Spleen (tissue), 11 donors: ENCODE data around the gene ZNF525. TPM values are rescaled to one million over a fixed set of nuclear protein-coding genes. Genes with fewer than 3 reads are reported as not detected.
"Not testable (repeated sequence)": the region's sequence is repeated elsewhere in the genome, so short reads cannot be mapped to it uniquely, and the experiment has no call there.

Experiments
- DNase-seq: peaks from one replicate; pipeline ENCODE4 v3.0.0-alpha.2; 2020
- H3K27ac ChIP-seq, 8 donors: fragments of 200-600 bp; sonication (generic) in 7 of 8; 1 replicate in 4 of 8; 2 replicates in 4 of 8; pipeline versions ENCODE4 v1.5.0 to v1.8.0; 2016 to 2021; ENCODE audit warnings: inconsistent platforms in 4 of 8, mild to moderate bottlenecking in 4 of 8, moderate library complexity in 1 of 8
- H3K27me3 ChIP-seq, 7 donors: fragments of 200-600 bp; sonication (generic) in 6 of 7; replicated peaks in 1 of 7; 1 replicate in 4 of 7; 2 replicates in 3 of 7; pipeline versions ENCODE4 v1.5.0 to v1.8.0; 2016 to 2021; ENCODE audit warnings: inconsistent platforms in 3 of 7, mild to moderate bottlenecking in 1 of 7
- H3K36me3 ChIP-seq, 6 donors: fragments of 200-600 bp; sonication (generic) in 5 of 6; 1 replicate in 4 of 6; 2 replicates in 2 of 6; pipeline versions ENCODE4 v1.5.0 to v1.8.0; 2016 to 2021; ENCODE audit warnings: inconsistent platforms in 2 of 6
- H3K4me1 ChIP-seq, 6 donors: fragments of 200-600 bp; sonication (generic) in 5 of 6; 1 replicate in 3 of 6; 2 replicates in 3 of 6; pipeline versions ENCODE4 v1.5.0 to v1.8.0; 2016 to 2021; ENCODE audit warnings: inconsistent platforms in 3 of 6
- H3K4me3 ChIP-seq, 8 donors: fragments of 200-600 bp; sonication (generic) in 7 of 8; 1 replicate in 4 of 8; 2 replicates in 4 of 8; pipeline versions ENCODE4 v1.5.0 to v1.8.0; 2016 to 2021; ENCODE audit warnings: inconsistent platforms in 4 of 8, mild to moderate bottlenecking in 4 of 8, moderate library complexity in 2 of 8
- H3K9me3 ChIP-seq, 8 donors: fragments of 200-600 bp; sonication (generic) in 7 of 8; 1 replicate in 4 of 8; 2 replicates in 4 of 8; pipeline versions ENCODE4 v1.5.0 to v1.8.0; 2016 to 2021; ENCODE audit warnings: inconsistent platforms in 4 of 8
- POLR2A ChIP-seq, 3 donors: fragments of 450-650 bp; IDR thresholded peaks; one replicate each; pipeline ENCODE4 v1.5.1; 2017; ENCODE audit warnings: antibody characterized with exemption in 3 of 3, mild to moderate bottlenecking in 1 of 3
- POLR2AphosphoS5 ChIP-seq, 3 donors: sonication (generic); formaldehyde crosslinking; IDR thresholded peaks; one replicate each; pipeline ENCODE4 v1.5.1; 2017; ENCODE audit warnings: antibody characterized with exemption in 3 of 3
- WGBS, 5 donors: extraction: QIAGEN DNeasy Blood & Tissue Kit in 3 of 5; methylation state at CpG; one replicate each; pipeline versions ENCODE4 v1.1.5 to v1.1.7; 2013 to 2018; 5-methylcytosine and 5-hydroxymethylcytosine counted together
- intact Hi-C: fragments of 100-400 bp; cut with DNase I; formaldehyde crosslinking; loops from one replicate; pipeline ENCODE4 v1.15.0; 2023; ENCODE audit warnings: low total_unique reads
- polyA plus RNA-seq, 3 donors: library from polyadenylated mRNA; stranded (reverse); fragments of 200-250 nt; gene quantifications; one replicate each; pipeline ENCODE4 v1.2.1, GENCODE V29; 2013
- total RNA-seq, 7 donors: library from RNA; depleted of rRNA in 3 of 7; stranded (reverse); fragments of >200 nt in 3 of 7; fragmentation: NEBNext Ultra II Directional in 4 of 7; extraction: Animal tissue kit (Norgen Biotek cat#: 25700) in 4 of 7; gene quantifications; one replicate each; pipeline versions ENCODE4 v1.1.0 to v1.2.1, GENCODE V29; 2016 to 2021
- TF ChIP-seq, protein P1 (sequence below), 11 experiments: fragments of 200-600 bp in 7 of 11; fragments of 450-650 bp in 4 of 11; sonication (generic) in 4 of 11; IDR thresholded peaks in 8 of 11; conservative IDR thresholded peaks in 3 of 11; 1 replicate in 7 of 11; 2 replicates in 4 of 11; pipeline versions ENCODE4 v1.4.0 to v1.8.0; 2016 to 2021; ENCODE audit warnings: antibody characterized with exemption in 11 of 11, inconsistent platforms in 4 of 11, mild to moderate bottlenecking in 1 of 11
- donor health status: healthy with polysubstance abuse.
- donor health status: DM: no; HTN: no; CAD: no; lungs with moderate emphysema.
- donor health status: DM: no; HTN: no; CAD: no.
- donor health status: Bipolar disorder and iron deficiency.
- donor health status: healthy.
- donor health status: DM: no; HTN: no; CAD: no.
- donor health status: DM: yes; HTN: yes; CAD: no.

The ZNF525 gene
- total and polyA plus RNA-seq, 10 donors, result 6.1 to 20.6 (median 10.1) TPM

- WGBS, 5 donors, result 12 to 31% (median 19%) methylated on average over 1 of the region's 1 CpG
- H3K27ac ChIP-seq, result no peak overlapping the region
- intact Hi-C loops, result no loop called here
These were observed 31.0 kb downstream of the ZNF525 start for GRCh38 chr19:53396525-53396868.

DNA sequence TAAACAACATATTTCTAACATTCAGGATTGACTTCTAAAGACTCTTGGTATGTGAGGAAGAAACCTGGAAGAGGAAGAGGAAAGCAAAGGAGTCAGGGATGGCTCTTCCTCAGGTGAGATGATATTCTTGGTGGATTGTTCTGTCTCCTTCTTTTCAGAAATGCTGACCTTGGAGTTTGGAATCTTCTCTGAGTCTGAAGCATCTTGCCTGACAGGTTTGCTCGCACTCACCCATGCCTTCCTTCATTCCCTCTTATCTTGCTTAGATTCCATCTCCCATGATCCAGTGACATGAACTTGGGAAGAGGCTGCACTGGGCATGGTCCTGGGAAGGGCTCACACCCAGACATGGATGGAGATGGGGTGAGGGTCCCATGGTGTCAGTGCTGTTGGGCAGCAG, 32.4 kb downstream of the ZNF525 start:
- 88 to 100% (median 100%) methylated on average over 1 of the region's 1 CpG for WGBS, 5 donors
- H3K4me1 ChIP-seq, result peaks cover 6 to 30% (median 24%) of the 10 kb centered on the region in 6 donors
- H3K27ac ChIP-seq, H3K4me3 ChIP-seq, H3K27me3 ChIP-seq, DNase-seq, intact Hi-C loops: not testable (repeated sequence)
- peaks cover 0 to 39% (median 22%) of the 10 kb centered on the region in 8 donors for H3K9me3 ChIP-seq
- H3K36me3 ChIP-seq, result peaks cover 4 to 54% (median 44%) of the 10 kb centered on the region in 6 donors

More at GRCh38 chr19:53396525-53396868, 31.0 kb downstream of the ZNF525 start:
- no peaks in the 10 kb centered on the region for H3K27me3 ChIP-seq
- H3K36me3 ChIP-seq, result peaks cover 3 to 40% (median 31%) of the 10 kb centered on the region in 6 donors
- H3K4me3 ChIP-seq, result peak overlapping the region in 4 of 8 donors; percentile 77 to 89 (median 86)
- H3K9me3 ChIP-seq, result peaks cover 0 to 35% (median 9%) of the 10 kb centered on the region in 8 donors
- peaks cover 6 to 30% (median 24%) of the 10 kb centered on the region in 6 donors for H3K4me1 ChIP-seq
- DNase-seq, result no peak
- TF ChIP-seq POLR2A (IDR thresholded peaks at IDR 0.05) (no peak), POLR2AphosphoS5 (IDR thresholded peaks at IDR 0.05) (no peak)
- TF ChIP-seq, protein P1, sequence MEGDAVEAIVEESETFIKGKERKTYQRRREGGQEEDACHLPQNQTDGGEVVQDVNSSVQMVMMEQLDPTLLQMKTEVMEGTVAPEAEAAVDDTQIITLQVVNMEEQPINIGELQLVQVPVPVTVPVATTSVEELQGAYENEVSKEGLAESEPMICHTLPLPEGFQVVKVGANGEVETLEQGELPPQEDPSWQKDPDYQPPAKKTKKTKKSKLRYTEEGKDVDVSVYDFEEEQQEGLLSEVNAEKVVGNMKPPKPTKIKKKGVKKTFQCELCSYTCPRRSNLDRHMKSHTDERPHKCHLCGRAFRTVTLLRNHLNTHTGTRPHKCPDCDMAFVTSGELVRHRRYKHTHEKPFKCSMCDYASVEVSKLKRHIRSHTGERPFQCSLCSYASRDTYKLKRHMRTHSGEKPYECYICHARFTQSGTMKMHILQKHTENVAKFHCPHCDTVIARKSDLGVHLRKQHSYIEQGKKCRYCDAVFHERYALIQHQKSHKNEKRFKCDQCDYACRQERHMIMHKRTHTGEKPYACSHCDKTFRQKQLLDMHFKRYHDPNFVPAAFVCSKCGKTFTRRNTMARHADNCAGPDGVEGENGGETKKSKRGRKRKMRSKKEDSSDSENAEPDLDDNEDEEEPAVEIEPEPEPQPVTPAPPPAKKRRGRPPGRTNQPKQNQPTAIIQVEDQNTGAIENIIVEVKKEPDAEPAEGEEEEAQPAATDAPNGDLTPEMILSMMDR (IDR thresholded peaks at IDR 0.05 in 8 of 11, conservative IDR thresholded peaks at IDR 0.05 in 3 of 11), result no peak

GRCh38 chr19:53409505-53410204, 44.1 kb downstream of the ZNF525 start:
- no peaks in the 10 kb centered on the region for H3K4me1 ChIP-seq
- H3K36me3 ChIP-seq, result peaks cover 12 to 63% (median 40%) of the 10 kb centered on the region in 6 donors
- 80 to 93% (median 90%) methylated on average over 7 of the region's 7 CpGs for WGBS, 5 donors
- H3K4me3 ChIP-seq, result no peak overlapping the region
- TF ChIP-seq POLR2AphosphoS5 (IDR thresholded peaks at IDR 0.05) (no peak), POLR2A (IDR thresholded peaks at IDR 0.05) (no peak)
- TF ChIP-seq, protein P1 (IDR thresholded peaks at IDR 0.05 in 8 of 11, conservative IDR thresholded peaks at IDR 0.05 in 3 of 11), result no peak
- intact Hi-C loops, result no loop called here
- no peaks in the 10 kb centered on the region for H3K27me3 ChIP-seq
- peaks cover 17 to 96% (median 92%) of the 10 kb centered on the region in 8 donors for H3K9me3 ChIP-seq
- no peak for DNase-seq
- no peak overlapping the region for H3K27ac ChIP-seq

- DNase-seq, result not testable (repeated sequence)
These were observed 55.2 kb downstream of the ZNF525 start for GRCh38 chr19:53420520-53421315.

GRCh38 chr19:53422551-53422950, 57.0 kb downstream of the ZNF525 start:
- 85 to 93% (median 87%) methylated on average over 5 of the region's 5 CpGs for WGBS, 5 donors
- H3K27me3 ChIP-seq, result no peaks in the 10 kb centered on the region
- H3K9me3 ChIP-seq, result peaks cover 0 to 28% (median 14%) of the 10 kb centered on the region in 8 donors
- no peak for DNase-seq
- TF ChIP-seq, protein P1 (IDR thresholded peaks at IDR 0.05 in 8 of 11, conservative IDR thresholded peaks at IDR 0.05 in 3 of 11), result no peak
- TF ChIP-seq POLR2AphosphoS5 (IDR thresholded peaks at IDR 0.05) (no peak), POLR2A (IDR thresholded peaks at IDR 0.05) (no peak)
- H3K4me3 ChIP-seq, result no peak overlapping the region
- intact Hi-C loops, result loop anchor here (10.0 kb wide), 2 partner anchors 92 to 322 kb away; no protein-coding TSS in a partner anchor
- H3K36me3 ChIP-seq, result no peaks in the 10 kb centered on the region
- H3K27ac ChIP-seq, result no peak overlapping the region
- H3K4me1 ChIP-seq, result peaks cover 0 to 8% (median 0%) of the 10 kb centered on the region in 6 donors

More at GRCh38 chr19:53420520-53421315, 55.2 kb downstream of the ZNF525 start:
- WGBS, 5 donors, result 74 to 88% (median 79%) methylated on average over 11 of the region's 11 CpGs
- H3K27me3 ChIP-seq, H3K4me3 ChIP-seq, H3K27ac ChIP-seq, H3K36me3 ChIP-seq, H3K4me1 ChIP-seq: not testable (repeated sequence)
- intact Hi-C loops, result loop anchor here (10.0 kb wide), 2 partner anchors 94 to 324 kb away; no protein-coding TSS in a partner anchor
- peaks cover 0 to 45% (median 31%) of the 10 kb centered on the region in 8 donors for H3K9me3 ChIP-seq

- not testable (repeated sequence) for DNase-seq, H3K27me3 ChIP-seq, H3K27ac ChIP-seq, H3K4me1 ChIP-seq, H3K4me3 ChIP-seq, H3K36me3 ChIP-seq
- intact Hi-C loops, result loop anchor here (10.0 kb wide), 2 partner anchors 92 to 322 kb away; no protein-coding TSS in a partner anchor
- H3K9me3 ChIP-seq, result peaks cover 0 to 23% (median 9%) of the 10 kb centered on the region in 8 donors
- 11 to 33% (median 19%) methylated on average over 4 to 11 of the region's 13 CpGs; no CpG with 5 or more reads in 1 of the 5 donors for whole genome bisulfite sequencing, 5 donors
These were observed 57.6 kb downstream of the ZNF525 start for GRCh38 chr19:53423074-53423473.

DNA sequence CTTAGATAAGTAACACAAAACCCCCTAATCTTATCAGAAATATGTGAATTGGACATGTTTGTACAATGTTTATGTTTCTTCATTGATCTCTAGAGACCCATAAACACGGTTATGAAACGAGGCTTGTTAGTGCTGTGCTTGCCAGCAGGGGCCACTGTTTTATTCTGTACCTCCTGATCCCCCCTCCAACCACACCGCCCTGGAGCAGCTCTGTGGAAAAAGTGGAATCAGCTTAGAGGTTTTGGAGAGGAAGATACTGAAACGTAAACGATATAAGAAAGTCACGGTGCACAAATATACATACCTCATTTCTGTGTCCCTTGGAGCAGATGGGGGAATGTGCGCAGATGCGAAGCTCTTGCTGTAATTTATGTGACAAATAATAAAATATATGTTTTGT, 58.2 kb downstream of the ZNF525 start:
- H3K27me3 ChIP-seq, H3K4me3 ChIP-seq, DNase-seq, H3K27ac ChIP-seq, H3K4me1 ChIP-seq, H3K36me3 ChIP-seq: not testable (repeated sequence)
- H3K9me3 ChIP-seq, result peaks cover 0 to 17% (median 4%) of the 10 kb centered on the region in 8 donors
- intact Hi-C loops, result loop anchor here (10.0 kb wide), 2 partner anchors 91 to 321 kb away; no protein-coding TSS in a partner anchor
- 41 to 68% (median 51%) methylated on average over 6 to 8 of the region's 8 CpGs for WGBS, 5 donors
